Peyer's patch (tissue), 4 donors: ENCODE data around the gene STX16. TPM values are rescaled to one million over a fixed set of nuclear protein-coding genes. Genes with fewer than 3 reads are reported as not detected.

Experiments used
- DNase-seq, 3 donors: peaks; one replicate each; pipeline ENCODE4 v3.0.0-alpha.2; 2017 to 2019
- H3K27ac ChIP-seq, 4 donors: fragments of 200-600 bp; sonication (generic); one replicate each; pipeline ENCODE4 v1.5.1; 2016 to 2019
- H3K27me3 ChIP-seq, 2 donors: fragments of 200-600 bp; sonication (generic); one replicate each; pipeline ENCODE4 v1.5.1; 2019
- H3K36me3 ChIP-seq, 3 donors: fragments of 200-600 bp; sonication (generic); one replicate each; pipeline ENCODE4 v1.5.1; 2016 to 2019
- H3K4me1 ChIP-seq, 4 donors: fragments of 200-600 bp; sonication (generic); one replicate each; pipeline ENCODE4 v1.5.1; 2016 to 2019
- H3K4me3 ChIP-seq, 4 donors: fragments of 200-600 bp; sonication (generic); 1 replicate in 3 of 4; 2 replicates in 1 of 4; pipeline ENCODE4 v1.5.1; 2016 to 2019; ENCODE audit warnings: mild to moderate bottlenecking in 1 of 4
- H3K9me3 ChIP-seq, 4 donors: fragments of 200-600 bp; sonication (generic); one replicate each; pipeline ENCODE4 v1.5.1; 2016 to 2019; ENCODE audit warnings: mild to moderate bottlenecking in 1 of 4
- POLR2A ChIP-seq, 2 donors: fragments of 450-650 bp; IDR thresholded peaks; one replicate each; pipeline ENCODE4 v1.5.1; 2017; ENCODE audit warnings: antibody characterized with exemption in 2 of 2, mild to moderate bottlenecking in 2 of 2, moderate library complexity in 2 of 2
- total RNA-seq, 4 donors: library from RNA; depleted of rRNA; stranded (reverse); fragments of >200 nt; gene quantifications; one replicate each; pipeline ENCODE4 v1.1.0, GENCODE V29; 2016
- TF ChIP-seq, protein P1 (sequence below), 6 experiments: fragments of 450-650 bp in 4 of 6; fragments of 200-600 bp in 2 of 6; sonication (generic) in 1 of 6; IDR thresholded peaks; one replicate each; pipeline ENCODE4 v1.5.1; 2017 to 2019; ENCODE audit warnings: antibody characterized with exemption in 6 of 6, mild to moderate bottlenecking in 3 of 6, moderate library complexity in 1 of 6

Gene STX16
- total RNA-seq, 4 donors from 2014 or later: 58.0 to 262 (median 84.0) TPM

- Histone ChIP-seq H3K27ac (peak overlapping the region in 1 of 4 donors; percentile 57), H3K4me1 (no peaks in the 10 kb centered on the region), H3K9me3 (no peaks in the 10 kb centered on the region), H3K36me3 (peaks cover 0 to 81% (median 0%) of the 10 kb centered on the region in 3 donors), H3K27me3 (no peaks in the 10 kb centered on the region), H3K4me3 (no peak overlapping the region)
- TF ChIP-seq, protein P1, sequence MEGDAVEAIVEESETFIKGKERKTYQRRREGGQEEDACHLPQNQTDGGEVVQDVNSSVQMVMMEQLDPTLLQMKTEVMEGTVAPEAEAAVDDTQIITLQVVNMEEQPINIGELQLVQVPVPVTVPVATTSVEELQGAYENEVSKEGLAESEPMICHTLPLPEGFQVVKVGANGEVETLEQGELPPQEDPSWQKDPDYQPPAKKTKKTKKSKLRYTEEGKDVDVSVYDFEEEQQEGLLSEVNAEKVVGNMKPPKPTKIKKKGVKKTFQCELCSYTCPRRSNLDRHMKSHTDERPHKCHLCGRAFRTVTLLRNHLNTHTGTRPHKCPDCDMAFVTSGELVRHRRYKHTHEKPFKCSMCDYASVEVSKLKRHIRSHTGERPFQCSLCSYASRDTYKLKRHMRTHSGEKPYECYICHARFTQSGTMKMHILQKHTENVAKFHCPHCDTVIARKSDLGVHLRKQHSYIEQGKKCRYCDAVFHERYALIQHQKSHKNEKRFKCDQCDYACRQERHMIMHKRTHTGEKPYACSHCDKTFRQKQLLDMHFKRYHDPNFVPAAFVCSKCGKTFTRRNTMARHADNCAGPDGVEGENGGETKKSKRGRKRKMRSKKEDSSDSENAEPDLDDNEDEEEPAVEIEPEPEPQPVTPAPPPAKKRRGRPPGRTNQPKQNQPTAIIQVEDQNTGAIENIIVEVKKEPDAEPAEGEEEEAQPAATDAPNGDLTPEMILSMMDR (IDR thresholded peaks at IDR 0.05): no peak
- no peak for TF ChIP-seq POLR2A (IDR thresholded peaks at IDR 0.05)
- DNase-seq: peak in 1 of 3 donors; percentile 32
Observed at GRCh38 chr20:58699623-58700107, 48.6 kb downstream of the STX16 start.

GRCh38 chr20:58700121-58700821 lies 49.2 kb downstream of the STX16 start:
- DNase-seq: peak in 2 of 3 donors; percentile 62 to 65
- Histone ChIP-seq H3K36me3 (peaks cover 0 to 86% (median 0%) of the 10 kb centered on the region in 3 donors), H3K27ac (peak overlapping the region in 2 of 4 donors; percentile 37 to 57), H3K9me3 (no peaks in the 10 kb centered on the region), H3K27me3 (no peaks in the 10 kb centered on the region), H3K4me3 (no peak overlapping the region), H3K4me1 (no peaks in the 10 kb centered on the region)
- TF ChIP-seq, protein P1 (IDR thresholded peaks at IDR 0.05): no peak
- TF ChIP-seq POLR2A (IDR thresholded peaks at IDR 0.05): no peak

DNA sequence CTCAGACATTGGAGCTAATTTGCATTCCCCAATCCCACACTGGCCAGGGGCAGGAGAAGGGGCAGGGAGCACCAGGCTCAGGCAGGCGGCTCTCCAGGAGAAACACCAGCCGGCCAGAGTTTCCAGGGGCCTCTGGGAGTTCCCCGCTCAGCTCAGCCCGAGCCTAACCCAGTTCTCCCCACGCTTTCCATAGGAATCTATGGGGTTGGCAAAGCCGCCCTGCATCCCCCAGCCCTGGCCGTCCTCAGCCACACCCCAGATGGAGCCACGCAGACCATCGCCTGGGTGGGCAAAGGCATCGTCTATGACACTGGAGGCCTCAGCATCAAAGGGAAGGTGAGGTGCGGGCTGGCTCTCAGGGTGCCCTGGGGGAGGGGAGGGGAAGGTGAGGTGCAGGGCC lies 49.7 kb downstream of the STX16 start:
- H3K27ac ChIP-seq: peak overlapping the region in 1 of 4 donors; percentile 37
- H3K4me3 ChIP-seq: no peak overlapping the region
- DNase-seq: peak in 2 of 3 donors; percentile 40 to 43
- no peaks in the 10 kb centered on the region for H3K9me3 ChIP-seq
- TF ChIP-seq POLR2A (IDR thresholded peaks at IDR 0.05): no peak
- TF ChIP-seq, protein P1 (IDR thresholded peaks at IDR 0.05): no peak
- no peaks in the 10 kb centered on the region for H3K4me1 ChIP-seq
- no peaks in the 10 kb centered on the region for H3K27me3 ChIP-seq
- H3K36me3 ChIP-seq: peaks cover 0 to 82% (median 0%) of the 10 kb centered on the region in 3 donors

GRCh38 chr20:58701431-58702160 lies 50.5 kb downstream of the STX16 start:
- Histone ChIP-seq H3K4me3 (no peak overlapping the region), H3K27me3 (no peaks in the 10 kb centered on the region), H3K27ac (no peak overlapping the region), H3K4me1 (no peaks in the 10 kb centered on the region), H3K9me3 (no peaks in the 10 kb centered on the region), H3K36me3 (peaks cover 0 to 75% (median 0%) of the 10 kb centered on the region in 3 donors)
- peak in 1 of 3 donors; percentile 37 for DNase-seq
- TF ChIP-seq, protein P1 (IDR thresholded peaks at IDR 0.05): no peak
- TF ChIP-seq POLR2A (IDR thresholded peaks at IDR 0.05): no peak

DNA sequence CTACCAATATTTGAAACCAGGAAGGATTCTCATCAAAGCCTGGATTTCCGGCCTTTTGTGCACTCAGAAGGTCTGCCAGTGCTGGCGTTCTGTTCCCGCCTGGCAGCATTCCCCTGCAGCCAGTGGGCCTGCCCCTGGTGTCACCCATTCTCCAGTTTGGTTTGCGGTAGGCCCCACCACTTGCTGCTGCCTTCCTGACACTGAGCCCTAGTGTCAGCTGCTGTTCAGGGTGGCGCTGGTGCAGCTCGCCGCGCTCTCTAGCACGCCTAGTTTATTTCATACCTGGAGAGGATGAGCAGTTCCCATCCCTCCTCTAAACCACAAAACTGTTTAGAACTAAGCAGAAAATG lies 51.1 kb downstream of the STX16 start:
- no peak overlapping the region for H3K4me3 ChIP-seq
- peaks cover 0 to 69% (median 0%) of the 10 kb centered on the region in 3 donors for H3K36me3 ChIP-seq
- no peaks in the 10 kb centered on the region for H3K9me3 ChIP-seq
- TF ChIP-seq POLR2A (IDR thresholded peaks at IDR 0.05): no peak
- TF ChIP-seq, protein P1 (IDR thresholded peaks at IDR 0.05): no peak
- DNase-seq: no peak
- no peaks in the 10 kb centered on the region for H3K27me3 ChIP-seq
- H3K27ac ChIP-seq: no peak overlapping the region
- H3K4me1 ChIP-seq: no peaks in the 10 kb centered on the region
